NOMO-1 treated with DMSO at 0.1 percent for 48 hours (cell line): Measurements from ENCODE around the gene DCLK1.
"Not testable (repeated sequence)": the region's sequence is repeated elsewhere in the genome, so short reads cannot be mapped to it uniquely, and the experiment has no call there.

Source experiments
- DNase-seq: peaks from one replicate; lab custom pipeline; 2025; ENCODE audit not compliant: unreplicated experiment; lab: John Stamatoyannopoulos, UW

DCLK1 gene

DNA sequence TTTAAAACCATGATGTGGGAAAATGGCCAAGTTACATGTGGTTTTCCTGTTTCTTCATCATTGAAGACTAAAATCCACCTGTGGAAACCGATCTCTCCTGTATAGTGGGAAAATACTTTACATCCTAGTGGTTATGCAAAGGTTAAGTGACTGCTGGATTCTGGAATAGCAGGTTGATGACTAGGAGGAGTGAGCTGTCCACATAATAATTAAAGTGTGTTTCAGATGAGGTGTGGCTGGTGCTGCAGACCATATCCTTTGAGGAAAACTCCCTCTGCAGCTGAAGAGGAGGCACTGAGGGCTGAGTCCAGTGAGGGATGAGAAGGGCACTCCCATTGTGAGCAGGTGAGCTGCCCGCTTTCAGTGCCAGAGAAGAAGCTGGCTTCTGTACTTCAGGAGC, 43.2 kb downstream of the DCLK1 start:
- no peak for DNase-seq

DNA sequence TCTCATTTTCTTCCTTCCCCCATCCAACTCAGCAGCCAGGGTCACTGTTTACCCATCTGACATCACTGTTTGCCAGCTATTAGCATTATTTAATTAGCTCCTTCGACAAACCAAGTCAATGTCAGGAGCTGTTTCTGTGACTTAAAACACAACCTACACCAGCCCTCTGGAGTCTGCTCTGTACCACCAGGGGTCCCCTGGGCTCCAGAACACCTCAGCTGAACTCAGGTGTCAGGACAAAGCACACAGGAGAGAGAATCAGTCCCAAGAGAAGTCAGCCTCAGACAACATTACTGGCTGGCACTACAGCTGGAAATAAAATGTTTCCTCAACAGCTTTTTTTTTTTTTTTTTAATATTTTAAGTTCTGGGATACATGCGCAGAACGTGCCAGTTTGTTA, 45.1 kb downstream of the DCLK1 start:
- no peak for DNase-seq

DNA sequence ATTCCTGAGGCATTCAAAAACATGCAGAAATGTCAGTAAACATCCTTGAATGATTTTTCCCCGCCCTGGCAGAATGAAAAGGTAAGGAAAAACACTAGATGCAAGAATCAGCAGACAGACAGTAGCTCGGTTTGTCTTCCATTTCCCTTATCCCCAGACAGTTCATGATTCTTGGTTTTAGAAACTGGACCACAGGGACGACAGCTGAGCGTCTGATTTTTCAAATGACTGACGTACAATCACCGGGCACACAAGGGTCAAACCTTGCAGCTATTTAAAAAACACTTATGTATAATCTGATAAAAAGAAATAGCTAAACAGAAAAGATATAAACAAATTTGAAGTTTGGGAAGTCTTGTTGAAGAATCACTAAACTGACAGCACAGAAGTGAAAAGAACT, 47.1 kb downstream of the DCLK1 start:
- no peak for DNase-seq

DNA sequence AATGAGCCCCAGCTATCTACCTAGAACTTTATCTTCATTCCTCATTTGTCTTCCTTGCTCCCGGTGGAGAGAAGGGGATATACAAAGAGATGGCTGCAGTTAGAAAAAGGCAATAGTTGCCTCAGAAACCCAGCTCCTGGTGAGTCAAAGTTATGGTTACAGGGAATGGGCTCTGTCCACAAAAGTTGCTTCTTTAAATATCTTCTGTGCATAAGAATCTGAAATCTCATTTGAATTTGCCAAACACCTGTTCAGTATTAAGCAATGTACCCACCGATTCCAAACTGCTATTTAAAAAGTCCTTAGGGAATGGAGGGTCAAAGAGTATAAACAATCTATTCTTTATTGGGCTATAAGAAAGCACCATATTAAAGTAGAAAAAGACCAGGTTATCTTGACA, 48.4 kb downstream of the DCLK1 start:
- no peak for DNase-seq

DNA sequence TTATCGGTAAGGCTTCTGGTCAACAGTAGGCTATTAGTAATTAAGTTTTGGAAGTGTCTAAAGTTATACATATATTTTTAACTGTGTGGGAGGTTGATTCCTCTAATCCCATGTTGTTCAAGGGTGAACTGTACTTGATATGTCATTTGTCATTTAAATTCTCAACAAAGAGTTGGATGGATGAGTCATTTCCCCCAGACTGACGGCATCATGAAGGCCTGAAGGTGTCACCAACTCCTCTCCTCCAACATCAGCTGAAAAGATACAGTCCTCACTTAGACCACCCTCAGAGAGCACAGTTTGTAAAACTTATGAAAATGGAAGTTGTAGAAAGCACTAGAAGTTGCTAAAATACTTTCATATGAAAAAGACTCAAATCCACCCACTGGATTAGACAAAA, 48.8 kb downstream of the DCLK1 start:
- DNase-seq: no peak

DNA sequence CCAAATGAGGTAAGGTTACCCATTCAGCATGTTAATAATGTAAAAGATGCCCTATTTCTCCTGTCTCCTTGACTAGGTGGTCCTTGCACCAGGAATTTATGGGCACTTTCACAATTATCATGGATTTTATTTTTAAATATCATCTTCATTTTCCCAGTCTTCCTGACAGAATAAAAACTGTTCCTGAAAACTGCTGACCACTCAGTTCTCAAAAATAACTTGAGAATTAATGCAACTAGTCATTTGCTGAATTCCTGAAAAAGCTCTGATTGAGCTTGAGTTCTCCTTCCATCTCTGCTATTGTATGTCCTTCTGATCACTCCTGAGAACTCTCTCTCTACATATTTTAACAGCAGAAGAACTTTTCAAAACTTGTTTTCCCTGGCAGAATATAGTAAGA, 55.0 kb downstream of the DCLK1 start:
- no peak for DNase-seq

DNA sequence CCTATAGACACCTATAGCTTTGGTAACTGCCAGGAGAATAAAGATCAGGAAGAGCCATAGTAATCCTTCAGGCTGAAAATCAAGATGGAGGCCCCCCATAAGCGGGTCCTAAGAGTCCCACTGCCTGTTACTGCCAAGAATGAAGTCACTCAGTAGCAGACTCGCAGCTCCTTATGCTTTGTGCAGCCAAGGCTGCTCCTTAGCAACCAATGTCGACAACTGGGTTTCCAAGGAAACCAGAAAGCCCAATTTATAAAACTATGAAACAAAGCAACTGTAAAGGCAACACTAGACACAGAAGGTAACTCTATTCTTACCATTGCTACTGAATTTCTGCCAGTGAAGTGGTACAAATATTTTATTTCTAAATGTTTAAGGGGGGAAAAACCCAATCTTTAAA, 56.5 kb downstream of the DCLK1 start:
- DNase-seq: no peak

DNA sequence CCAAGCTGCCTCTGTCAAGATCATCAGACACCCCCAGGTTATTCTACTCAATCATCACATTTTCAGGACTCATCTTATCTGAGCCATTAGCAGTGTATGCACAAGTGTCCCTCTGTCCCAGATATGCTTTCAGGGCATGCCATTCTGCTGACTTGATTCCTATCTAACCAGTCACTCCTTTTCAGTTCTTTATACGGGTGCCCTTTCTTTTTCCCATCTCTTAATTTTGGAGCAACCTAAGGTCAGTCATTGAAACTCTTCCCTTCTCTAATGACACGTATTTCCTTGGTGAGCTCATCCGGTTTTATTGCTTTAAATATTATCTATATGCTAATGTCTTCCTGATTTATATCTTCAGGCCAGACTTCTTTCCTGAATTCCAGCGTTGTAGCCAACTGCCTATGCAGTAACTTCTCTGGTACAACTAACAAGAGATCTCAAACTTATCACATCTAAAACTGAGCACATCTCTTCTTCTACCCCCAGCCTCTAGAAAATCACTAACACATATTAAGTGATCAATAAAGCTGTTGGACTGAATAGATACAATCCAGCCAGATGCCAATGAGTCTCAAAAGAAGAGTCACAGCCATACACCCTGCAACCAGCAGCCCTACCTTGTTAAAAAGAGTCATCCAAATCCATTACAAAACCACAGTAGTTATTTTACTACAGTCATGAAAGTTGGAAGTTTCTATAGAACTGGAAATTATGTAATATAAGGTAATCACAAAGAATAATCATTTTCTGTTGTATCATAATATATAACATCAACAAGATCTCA, 58.8 kb downstream of the DCLK1 start:
- DNase-seq: no peak

DNA sequence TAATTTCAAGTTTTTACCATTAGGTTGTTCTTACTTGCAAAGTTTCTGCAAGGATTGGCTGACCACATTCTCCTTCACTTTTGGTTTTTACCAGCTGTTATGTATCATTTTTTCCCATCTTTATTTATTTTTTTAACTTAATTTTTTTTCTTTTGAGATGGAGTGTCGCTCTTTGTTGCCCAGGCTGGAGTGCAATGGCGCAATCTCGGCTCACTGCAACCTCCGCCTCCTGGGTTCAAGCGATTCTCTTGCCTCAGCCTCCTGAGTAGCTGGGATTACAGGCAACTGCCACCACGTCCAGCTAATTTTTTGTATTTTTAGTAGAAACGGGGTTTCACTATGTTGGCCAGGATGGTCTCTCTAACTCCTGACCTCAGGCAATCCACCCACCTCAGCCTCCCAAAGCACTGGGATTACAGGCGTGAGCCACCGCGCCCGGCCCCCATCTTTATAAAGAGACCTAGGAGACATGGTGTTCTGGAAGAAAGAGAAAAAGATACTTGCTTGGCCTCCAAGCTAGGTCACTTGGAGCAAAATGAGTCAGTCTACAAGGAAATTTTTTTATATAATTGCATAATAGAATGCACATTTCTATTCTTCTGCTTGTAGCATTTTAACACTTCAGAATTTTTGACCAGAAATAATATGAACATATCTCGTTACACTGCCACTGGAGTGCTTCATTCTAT, 60.5 kb downstream of the DCLK1 start:
- DNase-seq: not testable (repeated sequence)

DNA sequence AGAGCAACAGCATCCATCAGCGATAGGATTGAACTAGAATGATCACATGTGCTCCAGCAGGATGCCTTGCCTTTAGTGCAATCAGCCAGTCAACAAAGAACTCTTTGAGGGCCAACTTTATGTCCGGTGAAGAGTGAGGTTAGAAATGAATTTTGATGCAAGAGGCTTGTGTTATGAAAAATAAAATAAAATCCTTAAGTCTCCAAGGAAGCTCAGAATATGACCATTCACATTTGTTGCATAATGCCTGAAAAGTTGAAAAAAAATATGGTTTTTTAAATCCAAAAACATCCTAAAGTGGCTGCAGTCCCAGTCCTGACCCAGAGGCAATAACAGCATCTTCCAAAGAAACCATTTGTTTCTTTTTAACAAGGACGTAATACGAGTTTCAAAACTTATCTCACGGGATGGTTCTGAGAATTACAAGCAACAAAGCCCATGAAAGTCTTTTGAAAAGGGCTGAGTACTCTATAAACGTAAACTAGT, 61.3 kb downstream of the DCLK1 start:
- no peak for DNase-seq

DNA sequence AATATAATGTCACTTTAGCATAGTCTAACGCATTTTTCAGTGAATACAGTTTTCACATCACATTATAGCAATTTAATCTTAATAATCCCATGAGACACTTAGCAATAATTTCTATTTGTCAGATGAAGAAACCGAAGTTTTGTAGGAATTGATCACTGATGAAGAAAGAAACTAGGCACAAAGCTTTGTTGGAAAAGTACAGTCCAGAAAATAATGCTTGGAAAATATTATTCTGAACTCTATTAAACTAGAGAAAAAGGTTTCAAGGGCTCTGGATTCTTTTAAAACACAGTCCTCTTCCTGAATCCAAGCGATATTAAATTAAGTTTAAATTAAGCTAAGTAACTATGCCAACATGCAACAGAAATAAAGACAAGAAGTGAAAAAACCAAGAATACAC, 62.2 kb downstream of the DCLK1 start:
- DNase-seq: no peak

DNA sequence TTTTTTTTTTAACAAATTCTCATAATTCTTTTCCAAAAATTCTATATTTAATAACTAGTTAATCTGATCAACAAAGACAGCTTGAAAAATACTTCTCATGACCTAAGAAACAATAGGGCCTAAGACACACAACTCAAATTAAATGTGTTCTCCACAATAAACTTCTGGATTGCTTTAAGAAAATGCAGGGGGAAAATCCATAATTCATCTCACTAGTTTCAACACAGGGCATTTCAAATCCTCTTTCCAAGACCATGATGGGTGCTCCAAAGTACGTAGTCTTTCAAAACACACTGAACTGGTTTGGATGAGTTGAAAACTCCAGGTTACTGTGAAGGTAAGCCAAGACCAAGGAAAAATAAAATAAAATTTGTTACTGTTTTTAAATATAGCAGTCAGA, 62.6 kb downstream of the DCLK1 start:
- DNase-seq: no peak

DNA sequence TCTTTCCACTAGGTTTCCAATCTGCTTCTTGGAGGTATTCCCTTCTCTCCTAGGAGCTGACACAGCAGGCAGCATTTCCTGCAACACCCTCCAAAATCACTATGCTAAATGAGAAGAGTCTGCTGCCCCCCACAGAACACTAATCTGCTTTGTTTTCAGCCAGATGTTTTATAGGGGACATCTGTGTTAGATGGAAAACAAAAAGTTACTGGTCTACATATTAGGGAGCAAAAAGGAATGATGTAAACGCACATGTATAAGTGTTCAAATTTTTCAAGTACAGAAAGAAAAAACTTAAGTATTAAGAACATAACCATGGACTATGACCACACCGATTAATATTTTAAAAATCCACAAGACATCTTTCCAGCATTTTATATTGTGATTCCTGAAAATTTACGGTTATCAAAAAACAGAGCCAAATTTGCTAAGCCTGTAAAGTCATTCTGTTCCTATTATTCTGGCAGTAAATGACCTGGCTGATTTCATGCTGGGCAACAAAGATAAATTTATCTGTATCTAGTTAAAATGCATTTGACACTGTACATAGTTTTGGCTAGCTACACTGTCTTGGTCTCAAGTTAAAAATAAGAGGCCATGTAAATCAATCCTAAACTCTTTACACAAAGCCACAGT, 63.3 kb downstream of the DCLK1 start:
- no peak for DNase-seq

DNA sequence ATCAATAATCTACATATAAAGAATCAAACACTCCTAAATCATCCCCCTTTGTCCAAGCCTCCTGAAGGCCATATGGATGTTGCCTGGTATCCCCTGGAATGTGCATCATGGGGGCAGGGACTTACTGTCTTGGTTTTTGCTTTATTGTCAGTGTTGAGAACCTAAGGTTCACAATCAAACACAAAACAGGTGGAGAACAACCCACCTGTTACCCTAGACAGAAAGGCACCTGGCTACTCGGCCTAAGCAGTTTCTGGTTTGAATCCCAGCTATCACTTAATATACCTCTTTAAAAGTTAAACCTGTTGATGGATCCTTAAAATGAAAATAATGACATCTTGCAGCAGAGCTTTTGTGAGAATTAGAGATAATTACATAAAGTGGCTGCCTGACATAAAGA, 68.9 kb downstream of the DCLK1 start:
- DNase-seq: no peak

DNA sequence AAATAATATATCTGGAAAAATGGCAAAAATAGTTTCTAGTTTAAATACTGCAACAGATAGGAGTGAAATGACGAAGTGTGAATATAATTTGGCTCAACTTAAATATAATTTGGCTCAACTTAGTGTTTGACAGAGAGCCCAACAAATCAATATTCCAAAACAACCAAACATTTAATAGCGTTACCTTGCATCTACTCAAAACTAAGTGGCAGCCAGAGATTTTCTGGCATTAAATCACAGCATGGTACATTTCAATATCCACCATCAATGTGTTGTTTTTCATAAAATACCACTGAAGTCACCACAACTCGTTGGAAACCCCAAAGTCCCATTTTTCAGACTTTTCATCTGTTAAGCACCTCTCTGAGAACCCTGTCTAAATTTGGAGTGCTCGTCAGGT, 69.6 kb downstream of the DCLK1 start:
- no peak for DNase-seq

DNA sequence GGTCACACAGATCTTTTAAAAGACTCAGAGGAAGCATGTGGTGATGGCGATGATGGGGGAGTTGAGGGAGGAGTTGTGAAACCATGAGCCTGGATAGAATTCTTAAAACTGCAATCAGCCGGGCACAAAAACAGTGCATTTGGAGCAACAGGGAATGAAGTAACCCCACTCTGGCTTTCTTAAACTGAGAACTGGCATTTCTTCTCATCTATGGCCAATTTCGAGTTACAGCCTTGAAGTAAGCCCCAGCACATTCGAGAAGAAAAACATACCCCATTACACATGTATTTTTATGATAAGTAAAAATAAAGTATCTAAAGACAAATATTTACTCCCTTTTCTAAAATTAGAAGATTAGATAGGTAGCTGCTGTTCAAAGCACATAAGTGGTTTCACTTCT, 70.1 kb downstream of the DCLK1 start:
- DNase-seq: no peak

DNA sequence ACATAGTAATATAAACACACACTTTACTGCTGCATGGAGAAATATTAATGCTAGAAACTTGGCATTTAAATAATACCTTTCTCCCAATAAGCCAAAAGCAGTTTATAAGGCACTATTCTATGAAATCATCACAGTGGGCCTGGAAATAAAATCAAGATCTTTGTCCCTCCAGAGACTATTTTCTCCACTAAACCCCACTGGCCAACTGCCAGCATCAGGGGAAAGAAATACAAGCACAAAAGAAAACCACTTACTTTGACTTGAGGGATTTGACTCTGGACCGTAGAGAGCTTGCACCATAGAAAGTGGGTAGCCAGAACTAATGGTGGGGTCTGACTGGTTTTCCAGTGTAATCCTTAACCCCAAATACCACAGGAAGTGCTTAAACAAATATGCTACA, 71.9 kb downstream of the DCLK1 start:
- DNase-seq: no peak

DNA sequence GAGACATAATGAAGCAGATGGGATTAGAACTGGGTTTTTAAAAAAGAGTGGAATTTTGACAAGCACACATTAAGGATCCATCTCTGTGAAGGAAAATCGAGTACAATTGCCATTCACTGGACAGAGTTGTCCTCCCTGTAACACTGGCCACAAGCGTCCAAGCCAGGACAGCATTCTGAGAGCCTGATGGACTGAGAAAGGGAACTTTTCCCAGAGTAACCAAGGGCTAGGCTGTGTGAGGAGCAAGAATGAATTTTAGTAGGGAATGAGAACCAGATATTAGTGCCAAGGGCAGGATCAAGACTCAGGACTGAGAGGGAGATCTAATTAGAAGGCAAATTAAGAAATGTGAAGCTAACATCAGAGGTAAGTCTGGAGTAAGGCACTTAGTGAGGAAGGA, 73.1 kb downstream of the DCLK1 start:
- DNase-seq: no peak

DNA sequence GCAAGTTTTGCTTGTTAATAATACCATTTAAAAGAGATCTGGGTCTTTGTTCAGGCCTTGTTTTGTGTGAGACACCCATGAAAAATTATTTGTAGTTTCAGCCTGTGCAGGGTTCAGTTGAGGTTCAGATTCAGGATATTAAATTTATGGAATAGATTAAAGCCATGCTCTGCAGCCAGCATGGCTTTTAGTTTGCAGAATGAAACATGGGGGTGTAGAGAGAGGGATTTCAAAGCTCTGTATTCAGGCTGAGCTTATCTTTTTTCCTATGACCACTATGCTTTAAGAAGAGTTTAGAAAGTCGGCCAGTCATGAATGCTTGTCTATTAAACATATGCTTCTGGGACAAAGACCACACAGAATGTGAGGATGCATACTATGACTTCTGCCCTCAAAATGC, 73.6 kb downstream of the DCLK1 start:
- no peak for DNase-seq

DNA sequence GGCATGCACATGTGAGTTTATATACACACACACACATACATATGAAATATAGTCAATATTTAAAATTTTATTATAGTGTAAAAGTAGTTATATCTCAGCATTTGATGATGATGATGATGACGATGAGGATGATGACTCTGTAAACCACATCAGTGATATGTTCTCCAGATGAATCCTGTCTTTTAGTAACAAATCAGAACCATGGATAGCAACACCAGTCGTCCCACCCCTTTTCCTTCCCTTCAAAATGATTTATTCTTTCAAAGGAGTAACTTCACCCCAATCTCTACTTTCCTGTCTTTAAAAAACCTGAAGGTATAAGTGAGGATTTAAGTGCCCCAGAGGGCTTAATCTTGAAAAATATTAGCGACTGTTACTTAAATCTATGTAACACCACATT, 74.1 kb downstream of the DCLK1 start:
- DNase-seq: no peak

DNA sequence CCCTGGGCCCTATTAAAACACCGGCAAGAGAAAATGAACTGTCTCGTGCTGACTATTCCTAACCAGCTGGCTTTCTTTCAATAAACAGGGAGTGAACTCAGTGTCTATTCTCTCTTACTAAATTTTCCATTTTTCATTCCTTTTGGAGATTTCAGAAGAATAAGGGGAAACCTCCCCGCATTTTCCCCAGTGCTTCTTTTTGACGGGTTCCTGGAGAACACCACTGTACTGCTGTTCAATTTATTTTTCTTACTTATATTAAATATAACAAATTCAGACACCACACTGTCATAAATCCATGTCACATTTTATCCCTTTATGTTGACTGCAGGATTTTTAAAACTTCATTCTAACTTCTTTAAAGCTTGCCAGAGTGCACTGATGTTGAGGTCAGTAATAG, 75.8 kb downstream of the DCLK1 start:
- DNase-seq: no peak

DNA sequence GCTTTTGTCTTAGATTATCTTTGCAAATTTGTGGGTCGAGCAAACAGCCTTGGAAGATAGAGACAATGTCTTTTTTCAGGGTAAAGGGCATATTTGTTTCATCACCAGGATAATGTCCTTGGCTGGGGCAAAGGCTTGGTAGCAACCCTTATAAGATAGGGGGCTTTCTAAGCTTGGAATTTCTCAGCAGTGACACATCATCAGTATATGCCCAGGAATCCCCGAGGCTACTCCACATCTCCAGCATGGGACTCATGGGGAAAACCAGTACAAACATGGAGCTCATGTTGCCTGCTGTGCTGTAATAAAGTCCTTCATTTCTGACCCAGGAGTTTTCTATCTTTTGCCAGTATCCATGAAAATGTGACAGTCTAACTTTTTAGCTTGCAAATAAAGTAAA, 77.1 kb downstream of the DCLK1 start:
- no peak for DNase-seq
